GM19324 (cell line): ENCODE data around the gene ANKRD35.

Experiments
- ATAC-seq: cut with Tn5 transposase; IDR thresholded peaks from one replicate; pipeline ENCODE4 v1.9.1; 2021; ENCODE audit warnings: mild to moderate bottlenecking, moderate library complexity; ENCODE audit not compliant: unreplicated experiment, low FRiP score

ANKRD35 gene

DNA sequence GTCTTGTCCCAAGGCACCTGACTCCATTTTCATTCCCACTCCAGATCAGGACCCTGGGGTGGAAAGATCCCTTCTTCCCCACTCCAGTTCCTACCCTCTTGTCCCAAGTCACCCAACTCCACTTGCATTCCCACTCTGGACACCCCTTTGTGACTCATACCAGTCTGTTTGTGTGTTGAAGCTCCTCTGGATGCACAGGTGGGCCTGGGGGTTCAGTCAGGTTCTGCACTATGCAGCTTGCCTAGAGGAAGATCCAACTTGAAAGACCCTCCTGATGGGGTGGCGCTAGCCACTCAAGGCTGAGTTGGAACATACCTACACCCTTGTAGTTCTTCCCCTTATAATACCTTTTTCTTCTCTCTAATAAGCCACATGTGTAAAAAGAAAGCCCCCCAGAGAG lies 9.8 kb upstream of the ANKRD35 start:
- ATAC-seq = no peak

DNA sequence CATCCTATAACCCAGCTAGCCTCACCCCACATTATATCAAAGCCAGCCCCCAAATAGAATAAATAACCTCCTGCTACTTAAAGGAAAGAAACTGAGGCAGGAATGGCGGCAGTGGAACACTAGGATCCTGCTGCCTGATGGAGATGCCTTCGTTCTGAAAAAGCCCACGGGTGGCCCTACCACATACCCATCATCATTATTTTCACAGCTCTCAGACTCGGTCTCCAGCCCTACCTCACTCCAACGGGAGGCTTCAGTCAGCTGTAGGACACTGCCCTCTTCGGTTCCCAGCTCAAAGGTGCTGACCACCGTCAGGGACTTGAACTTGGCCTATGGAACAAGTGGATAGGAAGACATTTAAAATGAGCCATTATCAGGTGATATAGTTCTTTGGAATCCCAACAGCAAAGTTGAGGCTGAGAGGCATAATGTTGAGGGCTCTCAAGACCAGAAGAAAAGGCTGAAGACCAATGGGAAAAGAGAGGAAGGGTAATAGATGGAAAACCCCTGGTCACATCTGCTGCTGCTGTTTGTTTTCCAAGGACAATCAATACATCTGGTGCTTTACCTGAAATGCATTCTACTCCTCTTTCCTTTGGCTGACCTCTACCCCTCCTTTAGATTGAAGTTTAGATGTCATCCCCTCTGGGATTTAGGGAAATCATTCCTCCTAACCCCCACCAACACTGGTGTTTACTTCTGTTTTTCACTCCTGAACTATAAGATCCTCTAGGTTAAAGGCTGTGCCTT lies 7.8 kb upstream of the ANKRD35 start:
- ATAC-seq = no peak

DNA sequence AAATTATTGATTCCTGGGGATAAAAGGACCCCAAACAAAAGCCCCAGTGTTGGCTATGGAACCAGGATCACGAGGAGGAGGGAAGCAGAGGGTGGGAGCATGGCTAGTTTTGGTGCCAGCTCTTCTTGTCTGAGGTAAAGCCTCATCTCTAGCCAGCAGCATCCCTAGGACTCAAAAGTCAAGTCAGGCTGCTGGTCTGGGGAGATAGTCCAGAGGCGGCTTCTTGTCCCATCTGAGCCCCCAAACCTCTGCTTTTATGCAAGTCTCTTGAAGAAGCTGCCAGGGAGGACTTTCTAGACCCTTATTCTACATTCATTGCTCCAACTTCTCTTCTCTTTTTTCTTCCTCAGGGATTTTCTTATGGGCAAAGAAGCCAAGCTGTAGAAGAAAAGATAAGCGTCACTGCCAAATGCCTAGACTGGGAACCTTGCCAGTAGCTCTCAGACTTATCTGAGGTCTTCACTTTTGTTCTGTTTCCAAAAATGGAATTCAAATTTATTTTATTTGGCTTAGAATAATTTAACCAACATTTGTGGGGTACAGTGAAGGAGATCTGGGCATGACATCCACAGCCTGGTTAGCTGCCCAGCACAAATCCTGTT lies 6.9 kb upstream of the ANKRD35 start:
- no peak for ATAC-seq

DNA sequence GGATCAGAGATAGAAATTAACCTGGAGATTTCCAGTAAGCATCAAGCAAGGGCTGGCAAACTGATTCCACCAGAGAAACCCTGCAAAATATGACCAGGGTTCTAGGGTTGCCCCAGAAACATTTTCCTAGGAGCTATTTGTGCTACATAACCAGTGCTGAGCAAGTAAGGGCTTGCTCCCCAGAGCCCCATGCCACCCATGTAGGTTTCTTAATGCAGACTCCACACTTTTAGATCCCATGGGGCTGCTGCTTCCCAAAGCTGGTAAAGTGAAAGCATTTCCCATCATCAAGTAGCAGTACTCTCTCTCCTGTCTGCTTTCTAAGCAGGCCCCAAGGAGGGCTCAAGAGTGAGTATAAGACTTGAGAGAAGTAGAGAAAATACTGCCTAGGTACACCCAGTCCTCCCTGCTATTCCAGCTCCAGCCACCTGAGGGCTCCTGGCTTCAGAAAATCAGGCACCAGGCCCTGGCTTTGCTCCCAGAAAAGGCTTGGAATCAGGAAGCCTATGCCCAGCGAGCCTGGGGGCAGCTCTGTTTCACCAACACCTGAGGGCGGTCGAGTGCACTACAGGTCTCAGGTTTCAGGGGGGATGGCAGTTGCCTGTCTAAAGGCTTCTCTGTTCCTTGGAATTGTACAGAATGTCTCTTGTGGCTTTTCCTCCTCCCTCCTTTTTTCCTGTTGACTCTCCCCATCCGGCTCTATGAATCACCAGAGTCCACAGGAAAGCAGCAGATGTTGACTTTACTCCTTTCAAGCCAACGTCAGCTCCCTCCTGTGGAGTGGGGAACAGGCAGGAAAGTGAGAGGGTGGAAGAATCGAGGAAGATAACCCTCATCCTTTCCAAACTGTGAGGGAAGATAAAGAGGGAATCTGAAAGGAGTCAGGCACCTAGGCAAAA lies 6.2 kb upstream of the ANKRD35 start:
- no peak for ATAC-seq

- no peak for ATAC-seq
Observed at GRCh38 chr1:145891143-145891542, 5.5 kb upstream of the ANKRD35 start.

GRCh38 chr1:145889722-145890121 lies 4.1 kb upstream of the ANKRD35 start:
- ATAC-seq = no peak

DNA sequence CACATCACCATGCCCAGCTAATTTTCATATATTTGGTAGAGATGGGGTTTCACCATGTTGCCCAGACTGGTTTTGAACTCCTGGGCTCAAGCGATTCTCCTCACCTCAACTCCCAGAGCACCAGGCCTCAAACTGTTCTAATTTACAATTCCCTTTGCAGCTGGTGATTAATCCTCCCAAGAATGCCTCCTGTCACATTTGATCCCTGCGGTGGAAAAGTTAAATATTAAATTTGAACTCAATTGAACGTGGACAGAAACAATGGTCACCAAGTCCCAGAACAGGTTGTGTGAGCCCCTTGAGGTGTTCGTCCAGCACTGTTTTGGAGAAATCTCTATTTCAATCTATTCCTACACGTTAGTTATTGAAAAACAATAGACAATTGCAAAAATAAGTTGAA lies 2.0 kb upstream of the ANKRD35 start:
- ATAC-seq = no peak

DNA sequence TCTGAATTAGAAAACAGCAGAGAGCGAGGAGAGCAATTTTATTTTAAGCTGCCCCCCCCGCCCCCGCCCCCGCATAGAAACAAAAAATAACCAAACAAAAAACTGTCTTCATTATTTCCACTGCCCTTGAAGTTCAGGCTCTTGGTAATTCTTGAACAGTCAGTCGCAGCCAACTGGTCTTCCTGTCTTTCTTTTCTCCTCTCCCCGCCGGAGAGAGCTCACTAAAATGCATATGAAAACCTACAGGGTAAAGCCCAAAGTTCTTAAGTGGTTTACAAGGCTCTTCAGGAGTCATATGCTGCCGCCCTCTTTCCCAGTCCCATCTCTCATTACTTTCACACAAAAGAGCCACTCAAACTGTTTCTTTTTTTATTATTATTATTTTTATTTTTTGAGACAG lies 1.1 kb upstream of the ANKRD35 start:
- ATAC-seq = no peak

- ATAC-seq = no peak
Observed at GRCh38 chr1:145886390-145886789, 724 bp upstream of the ANKRD35 start.

DNA sequence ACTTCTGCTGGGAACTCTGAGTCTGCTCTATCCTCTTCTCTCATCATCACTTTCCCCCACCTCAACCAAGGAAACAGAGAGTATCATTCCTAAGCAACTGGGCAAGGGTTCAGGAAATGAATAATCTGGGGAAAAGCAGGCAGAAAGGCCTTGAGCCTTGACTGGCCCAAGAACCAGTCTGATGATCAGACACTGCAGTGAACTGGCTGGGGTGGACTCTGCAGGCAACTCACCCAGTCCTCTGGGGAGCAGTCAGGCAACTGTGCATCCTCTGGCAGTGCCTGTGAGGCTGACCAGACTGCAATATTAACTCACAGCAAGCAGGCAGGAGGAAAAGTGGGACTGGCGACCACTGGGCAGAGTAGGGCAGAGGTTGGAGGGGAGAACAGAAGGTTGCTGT lies 991 bp downstream of the ANKRD35 start:
- ATAC-seq = no peak

- ATAC-seq = no peak
Observed at GRCh38 chr1:145879775-145880174, 5.9 kb downstream of the ANKRD35 start.

DNA sequence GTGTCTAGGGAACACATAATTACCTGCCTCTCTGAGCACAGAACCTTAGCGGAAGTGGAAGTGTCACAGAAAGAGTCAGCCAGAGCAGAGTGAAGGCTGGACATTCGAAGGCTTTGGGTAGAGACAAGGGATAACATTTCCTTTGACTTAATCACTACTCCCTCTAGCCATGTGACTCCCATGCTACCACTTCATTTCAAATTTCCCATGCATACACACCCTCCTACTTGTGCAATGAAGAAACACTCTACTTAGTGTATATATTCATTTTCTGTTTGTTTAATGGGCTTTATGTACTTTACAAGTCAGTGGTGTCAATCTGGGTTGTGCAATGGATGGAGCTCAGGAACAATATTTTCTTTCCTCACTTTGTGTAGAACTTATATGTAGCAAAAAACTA lies 6.9 kb downstream of the ANKRD35 start:
- ATAC-seq = no peak

- ATAC-seq = no peak
Observed at GRCh38 chr1:145877923-145878486, 7.7 kb downstream of the ANKRD35 start.

- ATAC-seq = no peak
Observed at GRCh38 chr1:145874646-145875045, 11.0 kb downstream of the ANKRD35 start.

- ATAC-seq = no peak
Observed at GRCh38 chr1:145871994-145872924, 13.4 kb downstream of the ANKRD35 start.

GRCh38 chr1:145868232-145868631 lies 17.4 kb downstream of the ANKRD35 start:
- ATAC-seq = no peak

DNA sequence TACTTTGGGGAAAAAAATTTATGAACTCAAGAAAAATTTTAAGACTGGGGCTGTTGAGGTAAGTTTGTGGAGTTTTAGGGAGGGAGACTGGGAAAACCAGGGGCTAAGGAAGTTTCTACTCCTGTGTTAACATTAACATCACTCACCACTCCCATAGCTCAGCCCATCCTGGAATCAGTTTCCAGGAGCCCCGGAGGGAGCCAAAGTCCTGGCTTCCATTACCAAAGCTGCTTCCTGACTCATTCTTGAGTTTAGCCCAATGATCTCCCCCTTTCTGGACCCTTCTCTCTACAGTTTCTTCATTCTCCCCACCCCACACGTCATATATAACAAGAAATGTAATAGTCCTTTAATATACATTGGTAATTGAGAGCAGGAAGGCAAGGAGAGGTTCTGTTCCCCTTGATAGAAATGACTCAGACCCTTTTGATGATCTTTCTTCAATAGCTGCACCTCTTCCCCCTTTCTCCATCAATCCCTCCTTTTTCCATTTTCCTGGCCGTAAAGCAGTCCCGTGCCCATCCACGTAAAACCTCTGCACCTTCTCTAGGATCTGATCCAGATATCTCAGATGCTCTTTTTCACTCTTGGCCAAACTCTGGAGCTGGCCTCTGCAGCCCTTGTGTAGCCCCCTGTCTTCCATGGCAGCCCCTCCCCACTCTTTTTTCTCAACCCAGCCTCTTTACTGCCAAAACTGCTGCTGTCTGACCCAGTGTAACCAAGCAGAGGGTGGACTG lies 22.2 kb downstream of the ANKRD35 start:
- ATAC-seq = no peak

DNA sequence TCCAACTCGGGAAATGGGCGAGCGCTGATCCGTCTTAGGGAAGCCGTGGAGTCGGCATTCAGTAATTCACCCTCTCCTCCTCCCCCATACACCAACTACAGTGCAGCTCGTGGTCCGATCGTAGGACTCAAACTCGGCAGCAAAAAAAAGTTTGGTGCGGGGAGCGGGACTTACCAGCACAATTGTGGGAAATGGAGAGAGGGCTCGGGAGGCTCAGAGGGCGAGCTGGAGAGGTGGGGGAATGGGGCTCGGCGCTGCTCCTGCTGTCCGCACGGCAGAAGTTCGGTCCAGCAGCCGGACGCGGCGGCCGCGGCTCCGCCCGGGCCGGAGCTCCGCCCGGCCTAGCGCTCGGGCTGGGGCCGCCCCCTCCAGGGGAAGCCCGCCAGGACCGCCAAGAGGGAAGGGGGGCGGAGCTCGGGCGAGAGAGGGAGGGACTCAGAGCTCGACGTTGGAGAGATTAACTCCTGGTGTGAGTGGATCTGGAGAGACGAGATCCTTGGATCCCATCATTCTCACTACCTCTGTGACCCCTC lies 26.1 kb downstream of the ANKRD35 start:
- peak; percentile 68 for ATAC-seq

GRCh38 chr1:145858901-145859490 lies 26.7 kb downstream of the ANKRD35 start, which contains the start of gene PIAS3:
PIAS3 (minus strand) TSS chr1:145859081; CDS start chr1:145858990, 91 bp downstream.
- ATAC-seq = peak; percentile 92
